HCT116 (cell line): ENCODE measurements around the gene DRAM1. TPM values are rescaled to one million over a fixed set of nuclear protein-coding genes. Genes with fewer than 3 reads are reported as not detected.
"Not testable (repeated sequence)": the region's sequence is repeated elsewhere in the genome, so short reads cannot be mapped to it uniquely, and the experiment has no call there.

Source experiments
- ATAC-seq: fragments of 200-7000 bp; cut with Tn5 transposase; 2 replicates; pipeline ENCODE4 v1.9.1; 2020; ENCODE audit warnings: mild to moderate bottlenecking, moderate library complexity
- BruUV-seq: library from RNA; stranded (reverse); fragments of 400-500 nt; replicated peaks from 2 replicates; lab custom pipeline; 2021; lab: Mats Ljungman, UMichigan
- CTCF ChIA-PET: fragments of 300-600 bp; sonication (Branson Sonifier 250); formaldehyde crosslinking; loops from one replicate; lab custom pipeline; 2021; ENCODE audit warnings: antibody characterized with exemption; lab: Charles Lee
- POLR2A ChIA-PET: fragments of 300-600, 350-600 bp; sonication (Branson Sonifier 250); formaldehyde crosslinking; loops from one replicate; lab custom pipeline; 2021; ENCODE audit warnings: antibody characterized with exemption; lab: Charles Lee
- RAD21 ChIA-PET, 2 experiments: fragments of 300-600 bp; sonication (Branson Sonifier 250); formaldehyde crosslinking; loops; one replicate each; lab custom pipeline; 2023; ENCODE audit warnings: low total read pairs in 2 of 2; ENCODE audit not compliant: uncharacterized antibody in 2 of 2, unreplicated experiment in 2 of 2, low non-redundant PET in 1 of 2; lab: Charles Lee
- DNase-seq: peaks from one replicate; pipeline ENCODE4 v3.0.0-alpha.2; 2010; ENCODE audit warnings: low read depth, low spot score
- H2AFZ ChIP-seq: fragments of 200-600 bp; shearing (Covaris generic), sonication (generic); 2 replicates; pipeline ENCODE4 v1.6.1; 2017; ENCODE audit warnings: low read depth, mixed run types, mixed read lengths, antibody characterized with exemption, low read length; ENCODE audit not compliant: poor library complexity, severe bottlenecking
- H3K27ac ChIP-seq: 2 replicates; pipeline ENCODE4 v1.5.1; 2012; ENCODE audit warnings: low read depth, low read length
- H3K27me3 ChIP-seq: fragments of 200-600 bp; sonication (generic); 2 replicates; pipeline ENCODE4 v1.6.1; 2016; ENCODE audit warnings: mixed run types, low read length, mixed read lengths; ENCODE audit not compliant: insufficient read depth
- H3K36me3 ChIP-seq, 2 experiments: fragments of 200-500 bp in 1 of 2; fragments of 200-600 bp in 1 of 2; sonication (Bioruptor generic) in 1 of 2; sonication (generic) in 1 of 2; 2 replicates each; pipeline versions ENCODE4 v1.5.1 to v1.6.1; 2014 to 2016; ENCODE audit warnings: low read length in 2 of 2, inconsistent platforms in 1 of 2, mixed read lengths in 1 of 2, mixed run types in 1 of 2; ENCODE audit not compliant: insufficient read depth in 2 of 2, control insufficient read depth in 1 of 2
- H3K4me1 ChIP-seq, 2 experiments: fragments of 200-600 bp in 1 of 2; sonication (generic) in 1 of 2; 2 replicates each; pipeline versions ENCODE4 v1.5.1 to v1.6.1; 2012 to 2017; ENCODE audit warnings: low read length in 2 of 2, inconsistent platforms in 1 of 2, mild to moderate bottlenecking in 1 of 2, mixed read lengths in 1 of 2, mixed run types in 1 of 2, moderate library complexity in 1 of 2; ENCODE audit not compliant: insufficient read depth in 2 of 2, control insufficient read depth in 1 of 2
- H3K4me2 ChIP-seq: fragments of 200-600 bp; sonication (generic); 2 replicates; pipeline ENCODE4 v1.6.1; 2017; ENCODE audit warnings: mixed run types, low read length, mixed read lengths
- H3K4me3 ChIP-seq, 2 experiments: fragments of 200-600 bp in 1 of 2; sonication (generic) in 1 of 2; replicated peaks in 1 of 2; 2 replicates each; pipeline ENCODE4 v1.5.1; 2011 to 2016; ENCODE audit warnings: low read length in 2 of 2, control low read depth in 1 of 2, low read depth in 1 of 2, mild to moderate bottlenecking in 1 of 2, mixed read lengths in 1 of 2, mixed run types in 1 of 2
- H3K79me2 ChIP-seq: fragments of 200-600 bp; sonication (generic); 2 replicates; pipeline ENCODE4 v1.6.1; 2017; ENCODE audit warnings: mild to moderate bottlenecking, mixed run types, low read length, moderate library complexity, mixed read lengths; ENCODE audit not compliant: insufficient read depth
- H3K9ac ChIP-seq: fragments of 200-600 bp; sonication (generic); 2 replicates; pipeline ENCODE4 v1.6.1; 2016; ENCODE audit warnings: low read length, mixed read lengths
- H3K9me2 ChIP-seq: fragments of 200-600 bp; sonication (generic), shearing (Covaris generic); 2 replicates; pipeline ENCODE4 v1.6.1; 2017; ENCODE audit warnings: mixed run types, mild to moderate bottlenecking, moderate library complexity; ENCODE audit not compliant: insufficient read depth
- H3K9me3 ChIP-seq, 2 experiments: fragments of 200-500 bp in 1 of 2; fragments of 200-600 bp in 1 of 2; sonication (Bioruptor generic) in 1 of 2; sonication (generic) in 1 of 2; 2 replicates each; pipeline ENCODE4 v1.6.1; 2014 to 2017; ENCODE audit warnings: low read length in 2 of 2, mixed read lengths in 2 of 2, inconsistent platforms in 1 of 2, low read depth in 1 of 2, mild to moderate bottlenecking in 1 of 2, mixed run types in 1 of 2, moderate library complexity in 1 of 2; ENCODE audit not compliant: control insufficient read depth in 1 of 2, insufficient read depth in 1 of 2
- H4K20me1 ChIP-seq: fragments of 200-600 bp; sonication (generic), shearing (Covaris generic); 2 replicates; pipeline ENCODE4 v1.6.1; 2017; ENCODE audit warnings: mixed run types, mild to moderate bottlenecking, moderate library complexity; ENCODE audit not compliant: insufficient read depth
- EZH2phosphoT487 ChIP-seq: fragments of 200-600 bp; IDR thresholded peaks from 2 replicates; pipeline ENCODE4 v1.6.1; 2018; ENCODE audit warnings: antibody characterized with exemption, borderline replicate concordance
- JUND ChIP-seq: IDR thresholded peaks from 2 replicates; pipeline ENCODE4 v1.6.1; 2012
- POLR2A ChIP-seq: IDR thresholded peaks from 2 replicates; pipeline ENCODE4 v1.7.0; 2011; ENCODE audit warnings: borderline replicate concordance; ENCODE audit not compliant: insufficient read depth, insufficient read length; ENCODE audit errors: extremely low read depth
- POLR2AphosphoS5 ChIP-seq: IDR thresholded peaks from 2 replicates; pipeline ENCODE4 v1.6.1; 2011; ENCODE audit warnings: mild to moderate bottlenecking, low read depth, low read length, moderate library complexity
- SIN3A ChIP-seq: IDR thresholded peaks from 2 replicates; pipeline ENCODE4 v1.6.1; 2012; ENCODE audit warnings: low read depth
- TCF7L2 ChIP-seq: IDR thresholded peaks from 2 replicates; pipeline ENCODE4 v1.7.0; 2011; ENCODE audit warnings: borderline replicate concordance, inconsistent platforms; ENCODE audit not compliant: insufficient read depth, insufficient read length; ENCODE audit errors: extremely low read depth
- intact Hi-C: fragments of 100-400 bp; cut with micrococcal nuclease; formaldehyde crosslinking; loops from 2 replicates; pipeline ENCODE4 v1.10.0; 2022
- total RNA-seq: library from RNA; stranded (reverse); gene quantifications from one replicate; pipeline ENCODE4 v1.2.1, GENCODE V29; 2021; ENCODE audit not compliant: unreplicated experiment

Gene DRAM1
- total RNA-seq, 1 experiment from 2014 or later, result 20.3 TPM

DNA sequence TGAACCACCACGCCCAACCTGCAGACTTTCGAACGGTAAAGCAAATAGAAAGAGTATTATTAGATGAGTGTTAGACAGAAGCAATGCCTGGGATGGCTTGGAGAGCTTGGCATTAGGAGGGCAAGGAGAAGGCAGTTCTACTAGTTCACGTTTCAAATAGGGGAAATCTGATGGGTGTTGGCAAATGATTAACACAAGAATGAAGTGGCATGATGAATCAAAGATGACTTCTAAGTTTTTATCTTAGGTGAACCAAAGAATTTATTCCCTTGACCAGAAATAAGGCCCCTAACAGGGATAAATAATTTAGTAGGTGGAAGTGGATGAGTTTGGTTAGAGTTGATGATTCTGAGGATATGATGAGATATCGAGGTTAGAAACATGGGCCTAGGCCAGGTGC lies 38.5 kb downstream of the DRAM1 start:
- Histone ChIP-seq H2AFZ (no peak overlapping the region), H3K4me2 (no peak overlapping the region), H3K4me3 (no peak overlapping the region), H3K27me3 (no peaks in the 10 kb centered on the region)
- BruUV-seq, result no TSS peak
- DNase-seq, result no peak
- intact Hi-C loops, result no loop called here
- TF ChIP-seq EZH2phosphoT487, result no peak
- no peak for TF ChIP-seq POLR2AphosphoS5
- TF ChIP-seq, all 23 proteins: peak for 0
- no peaks in the 10 kb centered on the region for H4K20me1 ChIP-seq
- RAD21 ChIA-PET, result no interaction called here
- no peak overlapping the region for H3K27ac ChIP-seq
- ATAC-seq, result no peak
- POLR2A ChIA-PET, result interaction anchor here (0.5 kb wide), 1 partner anchor 847 kb away, joined by 3 read pairs; no protein-coding TSS in a partner anchor
- H3K4me1 ChIP-seq, result no peaks in the 10 kb centered on the region
- no peaks in the 10 kb centered on the region for H3K9me2 ChIP-seq
- H3K36me3 ChIP-seq, result no peaks in the 10 kb centered on the region
- no peaks in the 10 kb centered on the region for H3K79me2 ChIP-seq
- no peaks in the 10 kb centered on the region for H3K9me3 ChIP-seq
- CTCF ChIA-PET, result no interaction called here
- no peak overlapping the region for H3K9ac ChIP-seq

DNA sequence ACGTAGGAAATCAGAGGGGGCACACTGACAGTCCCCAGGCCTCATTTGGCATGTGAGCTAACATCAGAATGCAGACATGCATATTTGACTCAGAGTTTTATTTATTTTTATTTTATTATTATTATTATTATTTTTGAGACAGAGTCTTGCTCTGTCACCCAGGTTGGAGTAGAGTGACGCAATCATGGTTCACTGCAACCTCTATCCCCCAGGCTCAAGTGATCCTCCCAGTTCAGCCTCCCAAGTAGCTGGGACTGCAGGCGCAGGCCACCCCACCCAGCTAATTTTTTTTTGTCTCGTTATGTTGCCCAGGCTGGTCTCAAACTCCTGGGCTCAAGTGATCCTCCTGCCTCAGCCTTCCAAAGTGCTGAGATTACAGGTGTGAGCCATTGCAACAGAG lies 41.4 kb downstream of the DRAM1 start:
- H2AFZ ChIP-seq, H3K4me2 ChIP-seq, POLR2A ChIA-PET, BruUV-seq, RAD21 ChIA-PET, H3K79me2 ChIP-seq, H3K4me3 ChIP-seq, H3K36me3 ChIP-seq, H3K27ac ChIP-seq, DNase-seq, H3K9me2 ChIP-seq, H4K20me1 ChIP-seq, H3K9me3 ChIP-seq, H3K9ac ChIP-seq, intact Hi-C loops, ATAC-seq, H3K4me1 ChIP-seq, H3K27me3 ChIP-seq: not testable (repeated sequence)
- CTCF ChIA-PET, result interaction anchor here (1.8 kb wide), 1 partner anchor 784 kb away, joined by 8 read pairs; no protein-coding TSS in a partner anchor

DNA sequence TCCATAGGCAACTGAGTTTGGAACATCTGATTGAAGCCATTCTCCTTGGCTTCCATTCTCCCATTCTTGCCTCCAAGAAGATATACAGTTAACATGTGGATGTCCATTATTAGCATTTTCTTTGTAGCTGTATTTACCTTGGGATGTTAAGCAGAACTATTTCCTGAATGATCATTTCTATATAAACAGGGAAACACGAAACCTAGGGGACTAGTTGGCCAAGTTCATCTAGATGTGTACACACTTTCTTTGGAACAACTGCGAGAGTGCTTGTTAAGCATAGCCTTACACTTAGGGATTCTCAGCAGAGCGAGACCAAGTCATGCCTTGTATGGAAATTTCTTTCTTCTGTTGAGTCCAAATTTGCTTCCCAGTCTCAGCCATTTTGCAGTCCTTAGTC lies 42.1 kb downstream of the DRAM1 start:
- no peaks in the 10 kb centered on the region for H3K79me2 ChIP-seq
- TF ChIP-seq TCF7L2, result no peak
- no peak for TF ChIP-seq SIN3A
- no peak for TF ChIP-seq POLR2A
- TF ChIP-seq JUND, result no peak
- no peak for ATAC-seq
- H3K4me2 ChIP-seq, result no peak overlapping the region
- H3K9ac ChIP-seq, result no peak overlapping the region
- CTCF ChIA-PET, result interaction anchor here (1.8 kb wide), 1 partner anchor 783 kb away, joined by 8 read pairs; no protein-coding TSS in a partner anchor
- RAD21 ChIA-PET, result no interaction called here
- H3K27me3 ChIP-seq, result no peaks in the 10 kb centered on the region
- intact Hi-C loops, result no loop called here
- POLR2A ChIA-PET, result no interaction called here
- no peaks in the 10 kb centered on the region for H3K36me3 ChIP-seq
- H3K4me1 ChIP-seq, result no peaks in the 10 kb centered on the region
- H3K9me3 ChIP-seq, result no peaks in the 10 kb centered on the region
- DNase-seq, result no peak
- H4K20me1 ChIP-seq, result no peaks in the 10 kb centered on the region
- no peak overlapping the region for H2AFZ ChIP-seq
- BruUV-seq, result no TSS peak
- no peak overlapping the region for H3K27ac ChIP-seq
- H3K4me3 ChIP-seq, result no peak overlapping the region
- no peaks in the 10 kb centered on the region for H3K9me2 ChIP-seq
